ENCODE measurements around the gene MITF.

GRCh38 chr3:69998759-69999139, 259.5 kb downstream of the MITF start:
- TF ChIP-seq CTCF (IDR thresholded peaks at IDR 0.05; ENCODE audit: low read depth, low read length) (no peak), POLR2A (IDR thresholded peaks at IDR 0.05; ENCODE audit: extremely low read depth, insufficient read length) (no peak)
